Measurements from ENCODE around the gene PCSK4. TPM values are rescaled to one million over a fixed set of nuclear protein-coding genes. Genes with fewer than 3 reads are reported as not detected.
"Not testable (repeated sequence)": the region's sequence is repeated elsewhere in the genome, so short reads cannot be mapped to it uniquely, and the experiment has no call there.

Gene PCSK4
- total RNA-seq, 5 donors from 2014 or later (not counting 1 experiment from before 2014, with no cell fraction given) = 5.2 to 9.8 (median 5.6) TPM

GRCh38 chr19:1481224-1481892 is 8.8 kb downstream of the PCSK4 start:
- ChIA-PET CTCF (no interaction called here), POLR2A (no interaction called here)
- no peaks in the 10 kb centered on the region for H3K27me3 Mint-ChIP-seq
- H3K9me3 Mint-ChIP-seq = no peaks in the 10 kb centered on the region
- Histone ChIP-seq H3K36me3 (ENCODE audit: control insufficient read depth in 2 of 2, extremely low read depth in 1 of 2, insufficient read depth in 1 of 2, low read length in 1 of 2) (peaks cover 0 to 4% of the 10 kb centered on the region in 2 donors), H3K27me3 (replicated peaks in 1 of 2; ENCODE audit: control insufficient read depth in 2 of 2, extremely low read depth in 1 of 2, insufficient read depth in 2 of 2, low read length in 1 of 2) (no peaks in the 10 kb centered on the region), H3K9me3 (no peaks in the 10 kb centered on the region), H3K4me3 (ENCODE audit: control insufficient read depth in 1 of 2, extremely low read depth in 1 of 2, low read length in 1 of 2) (no peak overlapping the region), H3K27ac (ENCODE audit: low read length) (no peak overlapping the region), H3K4me1 (ENCODE audit: control insufficient read depth in 1 of 2, extremely low read depth in 1 of 2, insufficient read depth in 2 of 2, low read length in 2 of 2) (peaks cover 4 to 26% of the 10 kb centered on the region in 2 experiments)
- DNase-seq (no peak), ATAC-seq (replicated peaks in 1 of 4) (no peak)
- H3K4me3 Mint-ChIP-seq = no peak overlapping the region
- no peaks in the 10 kb centered on the region for H3K36me3 Mint-ChIP-seq
- 89% methylated on average over 26 of the region's 26 CpGs for WGBS (ENCODE audit: insufficient coverage)
- H3K27ac Mint-ChIP-seq = no peak overlapping the region
- peaks cover 11 to 20% (median 19%) of the 10 kb centered on the region in 3 donors for H3K4me1 Mint-ChIP-seq

- Mint-ChIP-seq H3K4me1 (peaks cover 16 to 20% (median 20%) of the 10 kb centered on the region in 3 donors), H3K9me3 (no peaks in the 10 kb centered on the region), H3K4me3 (peak within 1 kb of the TSS; percentile 94 to 99 (median 98)), H3K36me3 (no peaks in the 10 kb centered on the region), H3K27ac (peak within 1 kb of the TSS; percentile 96 to 98), H3K27me3 (no peaks in the 10 kb centered on the region)
- ChIA-PET CTCF (interaction anchor here in 1 of 2 donors (0.6 kb wide), 1 partner anchor 175 kb away, joined by 4 read pairs; no protein-coding TSS in a partner anchor), POLR2A (interaction anchor here in 1 of 2 donors (0.6 kb wide), 1 partner anchor 845 kb away, joined by 5 read pairs; no protein-coding TSS in a partner anchor)
- Histone ChIP-seq H3K27ac (ENCODE audit: low read length) (peak within 1 kb of the TSS; percentile 70), H3K27me3 (replicated peaks in 1 of 2; ENCODE audit: control insufficient read depth in 2 of 2, extremely low read depth in 1 of 2, insufficient read depth in 2 of 2, low read length in 1 of 2) (no peaks in the 10 kb centered on the region), H3K9me3 (no peaks in the 10 kb centered on the region), H3K36me3 (ENCODE audit: control insufficient read depth in 2 of 2, extremely low read depth in 1 of 2, insufficient read depth in 1 of 2, low read length in 1 of 2) (peaks cover 8 to 9% of the 10 kb centered on the region in 2 donors), H3K4me1 (ENCODE audit: control insufficient read depth in 1 of 2, extremely low read depth in 1 of 2, insufficient read depth in 2 of 2, low read length in 2 of 2) (peaks cover 4 to 32% of the 10 kb centered on the region in 2 experiments), H3K4me3 (ENCODE audit: control insufficient read depth in 1 of 2, extremely low read depth in 1 of 2, low read length in 1 of 2) (peak within 1 kb of the TSS; percentile 72 to 89)
- peak; percentile 94 to 99 (median 96) for ATAC-seq (replicated peaks in 1 of 4)
- peak; percentile 78 to 93 (median 88) for DNase-seq
- WGBS (ENCODE audit: insufficient coverage) = under 1% methylated on average over 64 of the region's 71 CpGs
Measured at GRCh38 chr19:1478934-1479707, 11.0 kb downstream of the PCSK4 start, which contains the start of gene C19orf25. C19orf25 (minus strand) TSS chr19:1479215; CDS start chr19:1478903, 312 bp downstream.

- not testable (repeated sequence) for ATAC-seq (replicated peaks in 1 of 4); H3K27ac Mint-ChIP-seq
Measured at GRCh38 chr19:1477056-1477455, 13.1 kb downstream of the PCSK4 start.

GRCh38 chr19:1475751-1476437 is 14.3 kb downstream of the PCSK4 start:
- Histone ChIP-seq H3K27me3 (replicated peaks in 1 of 2; ENCODE audit: control insufficient read depth in 2 of 2, extremely low read depth in 1 of 2, insufficient read depth in 2 of 2, low read length in 1 of 2) (peaks cover 0 to 29% of the 10 kb centered on the region in 2 experiments), H3K4me3 (ENCODE audit: control insufficient read depth in 1 of 2, extremely low read depth in 1 of 2, low read length in 1 of 2) (no peak overlapping the region), H3K36me3 (ENCODE audit: control insufficient read depth in 2 of 2, extremely low read depth in 1 of 2, insufficient read depth in 1 of 2, low read length in 1 of 2) (peaks cover 8 to 12% of the 10 kb centered on the region in 2 donors), H3K4me1 (ENCODE audit: control insufficient read depth in 1 of 2, extremely low read depth in 1 of 2, insufficient read depth in 2 of 2, low read length in 2 of 2) (peaks cover 7 to 56% of the 10 kb centered on the region in 2 experiments), H3K9me3 (no peaks in the 10 kb centered on the region), H3K27ac (ENCODE audit: low read length) (no peak overlapping the region)
- Mint-ChIP-seq H3K4me3 (no peak overlapping the region), H3K36me3 (no peaks in the 10 kb centered on the region), H3K4me1 (peaks cover 22 to 33% (median 32%) of the 10 kb centered on the region in 3 donors), H3K9me3 (no peaks in the 10 kb centered on the region), H3K27me3 (peaks cover 0 to 4% of the 10 kb centered on the region in 2 donors), H3K27ac (no peak overlapping the region)
- CTCF ChIA-PET = interaction anchor here in 1 of 2 donors (0.6 kb wide), 1 partner anchor 120 kb away, joined by 4 read pairs; no protein-coding TSS in a partner anchor
- POLR2A ChIA-PET = no interaction called here
- 96% methylated on average over 27 of the region's 31 CpGs for WGBS (ENCODE audit: insufficient coverage)
- ATAC-seq (replicated peaks in 1 of 4) (no peak), DNase-seq (no peak)

More at GRCh38 chr19:1477056-1477455, 13.1 kb downstream of the PCSK4 start:
- H3K27ac ChIP-seq (ENCODE audit: low read length); DNase-seq; H3K36me3 Mint-ChIP-seq; H3K4me3 ChIP-seq (ENCODE audit: control insufficient read depth in 1 of 2, extremely low read depth in 1 of 2, low read length in 1 of 2); POLR2A ChIA-PET; H3K9me3 Mint-ChIP-seq; H3K9me3 ChIP-seq; H3K27me3 Mint-ChIP-seq: not testable (repeated sequence)
- peaks cover 0 to 18% of the 10 kb centered on the region in 2 experiments for H3K27me3 ChIP-seq (replicated peaks in 1 of 2; ENCODE audit: control insufficient read depth in 2 of 2, extremely low read depth in 1 of 2, insufficient read depth in 2 of 2, low read length in 1 of 2)
- WGBS (ENCODE audit: insufficient coverage) = 90% methylated on average over 4 of the region's 9 CpGs
- H3K4me1 Mint-ChIP-seq = peaks cover 19 to 29% (median 26%) of the 10 kb centered on the region in 3 donors
- CTCF ChIA-PET = interaction anchor here in 1 of 2 donors (0.6 kb wide), 1 partner anchor 35 kb away, joined by 3 read pairs; no protein-coding TSS in a partner anchor
- H3K4me3 Mint-ChIP-seq = peak overlapping the region; percentile 48 to 94 (median 64)
- peaks cover 4 to 44% of the 10 kb centered on the region in 2 experiments for H3K4me1 ChIP-seq (ENCODE audit: control insufficient read depth in 1 of 2, extremely low read depth in 1 of 2, insufficient read depth in 2 of 2, low read length in 2 of 2)
- H3K36me3 ChIP-seq (ENCODE audit: control insufficient read depth in 2 of 2, extremely low read depth in 1 of 2, insufficient read depth in 1 of 2, low read length in 1 of 2) = peaks cover 8 to 12% of the 10 kb centered on the region in 2 donors

- Mint-ChIP-seq H3K4me3 (no peak overlapping the region), H3K36me3 (no peaks in the 10 kb centered on the region), H3K9me3 (no peaks in the 10 kb centered on the region), H3K4me1 (peaks cover 23 to 35% (median 33%) of the 10 kb centered on the region in 3 donors), H3K27ac (no peak overlapping the region), H3K27me3 (peaks cover 0 to 6% of the 10 kb centered on the region in 2 donors)
- no peak for DNase-seq
- ChIA-PET CTCF (interaction anchor here in 1 of 2 donors (0.6 kb wide), 1 partner anchor 121 kb away, joined by 4 read pairs; no protein-coding TSS in a partner anchor), POLR2A (no interaction called here)
- Histone ChIP-seq H3K4me3 (ENCODE audit: control insufficient read depth in 1 of 2, extremely low read depth in 1 of 2, low read length in 1 of 2) (no peak overlapping the region), H3K27me3 (replicated peaks in 1 of 2; ENCODE audit: control insufficient read depth in 2 of 2, extremely low read depth in 1 of 2, insufficient read depth in 2 of 2, low read length in 1 of 2) (peaks cover 0 to 38% of the 10 kb centered on the region in 2 experiments), H3K27ac (ENCODE audit: low read length) (no peak overlapping the region), H3K4me1 (ENCODE audit: control insufficient read depth in 1 of 2, extremely low read depth in 1 of 2, insufficient read depth in 2 of 2, low read length in 2 of 2) (peaks cover 9 to 66% of the 10 kb centered on the region in 2 experiments), H3K9me3 (no peaks in the 10 kb centered on the region), H3K36me3 (ENCODE audit: control insufficient read depth in 2 of 2, extremely low read depth in 1 of 2, insufficient read depth in 1 of 2, low read length in 1 of 2) (peaks cover 8 to 12% of the 10 kb centered on the region in 2 donors)
- no peak for ATAC-seq (replicated peaks in 1 of 4)
- 94% methylated on average over 23 of the region's 26 CpGs for WGBS (ENCODE audit: insufficient coverage)
Measured at GRCh38 chr19:1474765-1475351, 15.3 kb downstream of the PCSK4 start.
